SK-N-SH (cell line): ENCODE data around the gene MAMSTR. TPM values are rescaled to one million over a fixed set of nuclear protein-coding genes. Genes with fewer than 3 reads are reported as not detected.

ENCODE experiments used
- CTCF ChIA-PET: fragments of 300-600, 350-600 bp; formaldehyde crosslinking; extraction: SDS; loops from one replicate; lab custom pipeline; 2021; lab: Yijun Ruan, JAX
- POLR2A ChIA-PET: fragments of 350-600 bp; sonication (Branson Sonifier 250); formaldehyde crosslinking; extraction: SDS; loops from one replicate; lab custom pipeline; 2020; ENCODE audit warnings: antibody characterized with exemption, inconsistent platforms; lab: Yijun Ruan, JAX
- DNase-seq: peaks from one replicate; pipeline ENCODE4 v3.0.0; 2012
- H2AFZ ChIP-seq: fragments of 200-600 bp; sonication (generic); 2 replicates; pipeline ENCODE4 v1.8.1; 2016; ENCODE audit warnings: antibody characterized with exemption, mild to moderate bottlenecking, low read depth
- H3F3A ChIP-seq: fragments of 200-600 bp; sonication (generic); replicated peaks from 2 replicates; pipeline ENCODE3; 2016; ENCODE audit warnings: antibody characterized with exemption, mild to moderate bottlenecking; ENCODE audit not compliant: insufficient read depth
- H3K27ac ChIP-seq, 2 experiments: fragments of 200-500 bp in 1 of 2; fragments of 200-600 bp in 1 of 2; sonication (Bioruptor generic) in 1 of 2; sonication (generic), shearing (Covaris generic) in 1 of 2; 2 replicates each; pipeline versions ENCODE4 v1.5.1 to v1.6.1; 2014 to 2016; ENCODE audit warnings: low read depth in 2 of 2, inconsistent platforms in 1 of 2, low read length in 1 of 2, mild to moderate bottlenecking in 1 of 2, mixed read lengths in 1 of 2
- H3K27me3 ChIP-seq: fragments of 200-600 bp; sonication (generic), shearing (Covaris generic); 2 replicates; pipeline ENCODE4 v1.6.1; 2016; ENCODE audit warnings: mixed run types; ENCODE audit not compliant: insufficient read depth
- H3K36me3 ChIP-seq, 2 experiments: fragments of 200-500 bp in 1 of 2; fragments of 200-600 bp in 1 of 2; sonication (Bioruptor generic) in 1 of 2; sonication (generic) in 1 of 2; replicated peaks in 1 of 2; 2 replicates each; pipeline versions ENCODE3 to v1.5.1; 2014 to 2016; ENCODE audit warnings: low read length in 1 of 2, mild to moderate bottlenecking in 1 of 2; ENCODE audit not compliant: insufficient read depth in 2 of 2, control insufficient read depth in 1 of 2
- H3K4me1 ChIP-seq, 2 experiments: fragments of 200-500 bp in 1 of 2; fragments of 200-600 bp in 1 of 2; sonication (Bioruptor generic) in 1 of 2; sonication (generic), shearing (Covaris generic) in 1 of 2; 2 replicates each; pipeline versions ENCODE4 v1.5.1 to v1.6.1; 2014 to 2016; ENCODE audit warnings: low read depth in 1 of 2, low read length in 1 of 2, mixed run types in 1 of 2; ENCODE audit not compliant: insufficient read depth in 2 of 2, control insufficient read depth in 1 of 2
- H3K4me2 ChIP-seq: fragments of 200-600 bp; sonication (generic), shearing (Covaris generic); 2 replicates; pipeline ENCODE4 v1.6.1; 2017; ENCODE audit warnings: mixed run types
- H3K4me3 ChIP-seq, 2 experiments: fragments of 200-500 bp in 1 of 2; fragments of 200-600 bp in 1 of 2; sonication (Bioruptor generic) in 1 of 2; sonication (generic), shearing (Covaris generic) in 1 of 2; 2 replicates each; pipeline versions ENCODE4 v1.5.1 to v1.8.1; 2014 to 2016; ENCODE audit warnings: low read depth in 2 of 2, inconsistent platforms in 1 of 2, low read length in 1 of 2, mild to moderate bottlenecking in 1 of 2, mixed read lengths in 1 of 2, moderate library complexity in 1 of 2
- H3K79me2 ChIP-seq: fragments of 200-600 bp; sonication (generic); 2 replicates; pipeline ENCODE4 v1.8.1; 2017; ENCODE audit warnings: mild to moderate bottlenecking; ENCODE audit not compliant: insufficient read depth
- H3K9ac ChIP-seq: fragments of 200-600 bp; sonication (generic); 2 replicates; pipeline ENCODE4 v1.6.1; 2017; ENCODE audit warnings: mixed run types
- H3K9me2 ChIP-seq: fragments of 200-600 bp; sonication (generic); 2 replicates; pipeline ENCODE4 v1.6.1; 2017; ENCODE audit warnings: mixed run types
- H3K9me3 ChIP-seq: fragments of 200-600 bp; sonication (generic); 2 replicates; pipeline ENCODE4 v1.6.1; 2017; ENCODE audit warnings: mixed run types, mild to moderate bottlenecking, moderate library complexity
- H4K20me1 ChIP-seq: fragments of 200-600 bp; sonication (generic); 2 replicates; pipeline ENCODE4 v1.6.1; 2017; ENCODE audit warnings: mild to moderate bottlenecking, mixed run types; ENCODE audit not compliant: insufficient read depth
- CHD2 ChIP-seq: fragments of 150-350 bp; IDR thresholded peaks from 2 replicates; pipeline ENCODE4 v1.6.1; 2018; ENCODE audit warnings: low read length; ENCODE audit not compliant: partially characterized antibody
- CTCF ChIP-seq: fragments of 200-600 bp; sonication (generic); IDR thresholded peaks from 2 replicates; pipeline ENCODE4 v1.6.1; 2017; ENCODE audit warnings: antibody characterized with exemption, mild to moderate bottlenecking, moderate library complexity
- ELF1 ChIP-seq: IDR thresholded peaks from 2 replicates; pipeline ENCODE4 v1.4.0; 2012
- EP300 ChIP-seq, 2 experiments: IDR thresholded peaks; 2 replicates each; pipeline versions ENCODE4 v1.4.0 to v1.6.1; 2012; ENCODE audit warnings: borderline replicate concordance in 1 of 2, low read depth in 1 of 2, low read length in 1 of 2
- IRF3 ChIP-seq: fragments of 150-350 bp; IDR thresholded peaks from 2 replicates; pipeline ENCODE4 v1.6.1; 2016; ENCODE audit warnings: mild to moderate bottlenecking, low read depth, low read length
- MAX ChIP-seq: IDR thresholded peaks from 2 replicates; pipeline ENCODE4 v1.4.0; 2012; ENCODE audit warnings: low read depth
- MEF2A ChIP-seq: IDR thresholded peaks from 2 replicates; pipeline ENCODE4 v1.4.0; 2012; ENCODE audit warnings: low read depth, borderline replicate concordance
- MXI1 ChIP-seq: IDR thresholded peaks from 2 replicates; pipeline ENCODE4 v1.6.1; 2012; ENCODE audit warnings: mild to moderate bottlenecking, low read depth, low read length, improper control_type of control experiment
- NFIC ChIP-seq: IDR thresholded peaks from 2 replicates; pipeline ENCODE4 v1.4.0; 2012; ENCODE audit warnings: borderline replicate concordance
- NRF1 ChIP-seq: IDR thresholded peaks from 2 replicates; pipeline ENCODE4 v1.6.1; 2012; ENCODE audit warnings: low read depth, mild to moderate bottlenecking, low read length
- PBX3 ChIP-seq: IDR thresholded peaks from 2 replicates; pipeline ENCODE4; 2012
- POLR2AphosphoS5 ChIP-seq: IDR thresholded peaks from 2 replicates; pipeline ENCODE4 v1.6.1; 2012; ENCODE audit warnings: low read depth, low read length
- RCOR1 ChIP-seq: fragments of 150-350 bp; IDR thresholded peaks from 2 replicates; pipeline ENCODE4 v1.6.1; 2017; ENCODE audit warnings: antibody characterized with exemption, low read length
- REST ChIP-seq: IDR thresholded peaks from 2 replicates; pipeline ENCODE4 v1.6.1; 2012; ENCODE audit warnings: mild to moderate bottlenecking, low read depth, low read length, moderate library complexity
- SIN3A ChIP-seq: IDR thresholded peaks from 2 replicates; pipeline ENCODE4 v1.6.1; 2012; ENCODE audit warnings: low read depth, mild to moderate bottlenecking, low read length, moderate library complexity, borderline replicate concordance
- SMC3 ChIP-seq: IDR thresholded peaks from 2 replicates; pipeline ENCODE4 v1.6.1; 2012; ENCODE audit warnings: low read depth, low read length, improper control_type of control experiment
- TAF1 ChIP-seq: IDR thresholded peaks from 2 replicates; pipeline ENCODE4 v1.6.1; 2012; ENCODE audit warnings: low read depth, mild to moderate bottlenecking, low read length, moderate library complexity, borderline replicate concordance
- TCF12 ChIP-seq: IDR thresholded peaks from 2 replicates; pipeline ENCODE4 v1.4.0; 2012
- TEAD4 ChIP-seq: IDR thresholded peaks from 2 replicates; pipeline ENCODE4 v1.4.0; 2012; ENCODE audit warnings: mild to moderate bottlenecking, borderline replicate concordance; ENCODE audit not compliant: insufficient read depth
- USF1 ChIP-seq: IDR thresholded peaks from 2 replicates; pipeline ENCODE4 v1.4.0; 2012; ENCODE audit warnings: low read depth, borderline replicate concordance
- ZBTB33 ChIP-seq: IDR thresholded peaks from 2 replicates; pipeline ENCODE4 v1.4.0; 2012; ENCODE audit warnings: low read depth, borderline replicate concordance
- WGBS: methylation state at CpG from one replicate; pipeline ENCODE4 v1.1.6; 2017; ENCODE audit warnings: low lambda C conversion rate; 5-methylcytosine and 5-hydroxymethylcytosine counted together
- polyA plus RNA-seq, 3 experiments: library from polyadenylated mRNA; depleted of rRNA; stranded (reverse); fragments of >200 nt; gene quantifications; 2 replicates each; pipeline ENCODE4 v1.2.3, GENCODE V29; 2012

MAMSTR gene
- polyA plus RNA-seq, 1 of the 3 experiments (the other 2 are of a cell fraction): 1.1 TPM

- H3K9me3 ChIP-seq: no peaks in the 10 kb centered on the region
- H3K9ac ChIP-seq: peak overlapping the region; percentile 84
- H3K4me3 ChIP-seq: peak overlapping the region; percentile 62 to 68
- H3K36me3 ChIP-seq: no peaks in the 10 kb centered on the region
- H3K4me2 ChIP-seq: peak overlapping the region; percentile 56
- DNase-seq: peak; percentile 96
- 2% methylated on average over 42 of the region's 42 CpGs for WGBS
- no peaks in the 10 kb centered on the region for H3K9me2 ChIP-seq
- peak overlapping the region; percentile 87 to 88 for H3K27ac ChIP-seq
- no peaks in the 10 kb centered on the region for H3K27me3 ChIP-seq
- CTCF ChIA-PET: interaction anchor here (0.6 to 2.6 kb wide), 5 partner anchors 18 to 147 kb away, joined by 3 to 13 read pairs (median 3); no protein-coding TSS in a partner anchor
- H4K20me1 ChIP-seq: no peaks in the 10 kb centered on the region
- H3F3A ChIP-seq: peaks cover 9% of the 10 kb centered on the region
- H3K4me1 ChIP-seq: peaks cover 17 to 18% of the 10 kb centered on the region in 2 experiments; a peak in 3 of 4 replicates
- POLR2A ChIA-PET: interaction anchor here (0.7 to 1.7 kb wide), 3 partner anchors 18 to 91 kb away, joined by 3 to 9 read pairs (median 3); no protein-coding TSS in a partner anchor
- H3K79me2 ChIP-seq: no peaks in the 10 kb centered on the region
- peak overlapping the region; percentile 75; the same call in 1 of the 2 replicates for H2AFZ ChIP-seq
- TF ChIP-seq TCF12 (no peak), SMC3 (no peak), MAX (peak; percentile 70; the same call in 1 of the 2 replicates), PBX3 (peak; percentile 95), CHD2 (peak; percentile 85), NFIC (no peak), NRF1 (peak; percentile 80), ZBTB33 (peak; percentile 92), MXI1 (no peak), TEAD4 (no peak), SIN3A (no peak; the same call in 1 of the 2 replicates), RCOR1 (no peak), POLR2AphosphoS5 (peak; percentile 38; the same call in 1 of the 2 replicates), MEF2A (no peak), REST (no peak), CTCF (no peak), IRF3 (peak; percentile 94), ELF1 (peak; percentile 57; the same call in 1 of the 2 replicates), TAF1 (0 out of 2 replicates have a peak, but pooled peaks have one; percentile 8), USF1 (peak; percentile 63; the same call in 1 of the 2 replicates), EP300 (IDR thresholded peaks at IDR 0.05; ENCODE audit: borderline replicate concordance in 1 of 2, low read depth in 1 of 2, low read length in 1 of 2) (no peak)
Measured at GRCh38 chr19:48720613-48721296, 1.2 kb upstream of the MAMSTR start.
